IPS-NIHi11 (cell line): ENCODE results near the gene UBR4.

Source experiments
- DNase-seq: peaks from one replicate; pipeline ENCODE4 v3.0.0; 2012; ENCODE audit warnings: mixed read lengths, low spot score

Gene UBR4

DNA sequence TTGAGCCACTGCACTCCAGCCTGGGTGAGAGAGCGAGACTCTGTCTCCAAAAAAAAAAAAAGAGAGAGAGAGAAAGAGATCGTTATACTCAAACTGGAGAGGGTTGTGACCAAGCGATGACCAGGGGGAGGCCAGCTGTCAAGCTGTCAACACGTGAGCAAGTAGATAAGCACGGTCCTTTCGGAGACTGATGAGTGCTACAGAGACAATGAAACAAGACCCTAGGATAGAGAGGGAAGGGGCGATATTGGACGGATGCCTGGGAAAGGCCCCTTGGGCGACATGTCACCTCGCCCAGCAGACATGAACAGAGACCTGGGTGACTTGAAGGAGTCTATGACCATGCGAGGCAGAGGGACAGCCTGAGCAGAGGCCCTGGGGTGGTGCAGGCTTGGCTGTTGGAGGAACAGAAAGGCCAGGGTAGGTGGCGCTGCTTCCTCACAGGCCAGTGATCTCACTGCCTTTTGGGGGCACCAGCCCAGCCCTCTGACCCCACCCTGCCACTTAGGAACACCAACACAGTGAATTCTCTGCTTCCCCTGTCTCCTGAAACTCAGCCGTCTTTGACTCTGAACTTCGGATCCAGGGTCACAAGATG lies 152.8 kb downstream of the UBR4 start:
- DNase-seq, result no peak

DNA sequence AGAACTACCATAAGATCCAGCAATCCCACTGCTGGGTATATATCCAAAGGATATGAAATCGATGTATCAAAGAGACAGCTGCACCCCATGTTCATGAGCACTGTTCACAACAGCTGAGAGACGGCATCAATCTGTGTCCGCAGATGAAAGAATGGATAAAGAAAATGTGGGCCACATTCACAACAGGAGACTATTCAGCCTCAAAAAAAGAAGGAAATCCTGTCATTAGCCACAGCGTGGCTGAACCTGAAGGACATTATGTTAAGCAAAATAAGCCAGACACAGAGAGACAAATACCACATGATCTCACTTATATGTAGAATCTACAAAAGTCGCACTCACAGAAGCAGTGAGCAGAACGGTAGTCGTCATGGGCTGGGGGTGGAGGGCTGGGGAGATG lies 154.4 kb downstream of the UBR4 start:
- DNase-seq, result no peak

DNA sequence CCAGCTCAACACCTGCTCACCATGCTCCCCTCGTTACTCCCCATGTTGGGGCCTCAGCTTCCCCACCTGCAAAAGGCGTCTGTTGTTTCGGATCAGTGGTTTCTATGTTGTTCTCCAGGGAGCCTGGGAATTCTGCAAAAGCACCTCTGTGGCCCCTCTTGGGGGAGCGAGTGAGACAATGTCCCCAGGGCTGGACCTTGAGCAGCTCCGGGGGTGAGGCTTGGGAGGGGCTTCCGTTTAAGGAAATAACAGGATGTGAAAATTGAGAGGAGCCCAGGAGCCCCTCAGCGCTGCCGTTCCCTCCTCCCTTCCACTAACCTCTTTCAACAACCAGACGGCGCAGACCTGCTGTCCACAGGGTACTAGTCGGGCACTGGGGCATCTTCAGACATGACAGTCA lies 155.1 kb downstream of the UBR4 start:
- no peak for DNase-seq

DNA sequence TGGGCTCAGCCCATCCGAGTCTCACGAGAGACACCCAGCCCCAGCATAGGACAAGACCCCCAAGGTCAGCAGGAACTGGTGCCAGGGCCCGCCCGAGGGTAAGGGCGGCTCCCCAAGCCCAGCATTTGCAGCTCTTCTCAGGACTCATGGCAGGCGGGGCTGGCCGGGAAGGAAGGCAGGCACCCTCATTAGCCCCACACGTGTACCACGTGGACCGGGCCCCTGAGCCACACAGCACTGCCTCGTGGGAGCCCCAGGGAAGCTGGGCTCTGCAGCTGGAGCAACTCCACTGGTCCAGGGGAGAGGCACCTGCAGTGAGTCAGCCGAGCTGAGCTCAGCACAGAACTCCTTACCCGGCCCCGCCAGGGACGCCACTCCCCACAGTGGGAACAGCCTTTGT lies 155.8 kb downstream of the UBR4 start:
- DNase-seq, result no peak

DNA sequence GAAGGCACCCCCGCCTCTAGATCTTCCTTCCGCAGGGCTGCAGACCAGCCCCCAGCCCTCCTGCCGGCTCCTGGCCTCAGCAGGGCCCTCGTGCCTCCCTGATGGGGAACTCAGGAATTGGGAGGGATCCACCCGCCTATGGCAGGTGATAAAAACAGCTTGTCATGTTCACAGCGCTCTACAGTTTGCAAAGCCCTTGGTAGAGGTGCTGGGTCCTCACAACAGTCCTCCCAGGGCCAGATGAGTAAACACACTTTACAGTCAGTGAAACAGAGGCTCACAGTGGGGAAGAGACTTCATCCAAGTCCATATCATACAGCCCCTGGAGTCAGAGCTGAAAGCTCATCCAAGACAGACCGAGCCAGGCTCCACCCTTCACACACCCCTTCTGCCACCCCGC lies 156.6 kb downstream of the UBR4 start:
- no peak for DNase-seq

DNA sequence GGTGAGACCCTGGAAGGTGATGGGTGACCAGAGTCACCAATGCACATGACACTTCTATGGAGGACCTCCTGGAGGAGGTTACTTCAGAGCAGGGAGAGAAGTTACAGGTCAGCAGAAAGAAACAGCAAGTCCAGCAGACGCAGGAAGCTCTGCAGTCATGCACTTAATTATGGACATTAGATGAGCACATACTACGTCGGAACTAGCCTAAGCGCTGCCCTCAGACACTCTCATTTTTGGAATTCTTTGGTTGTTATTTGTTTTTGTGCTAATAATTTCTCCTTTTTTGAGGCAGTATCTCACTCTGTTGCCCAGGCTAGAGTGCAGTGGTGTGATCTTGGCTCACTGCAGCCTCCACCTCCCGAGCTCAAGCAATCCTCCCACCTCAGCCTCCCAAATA lies 160.3 kb downstream of the UBR4 start:
- no peak for DNase-seq

DNA sequence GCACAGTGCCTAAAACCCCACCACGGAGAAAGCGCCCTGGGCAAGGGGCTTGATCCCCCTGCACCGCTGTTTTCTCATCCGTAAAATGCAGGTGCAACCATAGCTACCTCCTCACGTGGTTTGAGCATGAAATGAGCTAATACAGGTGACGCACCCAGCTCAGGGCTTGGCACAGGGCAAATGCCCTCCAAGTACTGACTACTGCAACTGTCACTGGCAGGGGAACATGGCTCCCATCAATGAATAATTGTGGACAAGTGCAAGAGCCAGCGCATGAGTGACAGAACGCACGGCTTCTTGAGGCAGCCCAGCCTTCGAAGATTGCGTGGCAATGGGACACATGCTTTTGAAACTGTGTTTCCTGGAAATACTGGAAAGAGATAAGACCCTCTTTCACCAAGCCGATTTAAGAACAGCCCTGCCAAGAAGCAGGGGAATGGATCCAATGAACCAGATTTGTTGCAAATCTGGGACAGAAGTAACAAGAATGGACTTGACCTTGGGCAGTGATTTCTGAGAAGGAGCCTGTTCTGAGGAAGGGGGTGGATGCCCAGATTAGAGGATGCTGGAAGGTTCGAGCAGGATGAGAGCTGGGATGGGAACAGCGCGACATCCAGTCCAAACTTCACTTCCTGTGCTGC lies 160.8 kb downstream of the UBR4 start:
- no peak for DNase-seq

DNA sequence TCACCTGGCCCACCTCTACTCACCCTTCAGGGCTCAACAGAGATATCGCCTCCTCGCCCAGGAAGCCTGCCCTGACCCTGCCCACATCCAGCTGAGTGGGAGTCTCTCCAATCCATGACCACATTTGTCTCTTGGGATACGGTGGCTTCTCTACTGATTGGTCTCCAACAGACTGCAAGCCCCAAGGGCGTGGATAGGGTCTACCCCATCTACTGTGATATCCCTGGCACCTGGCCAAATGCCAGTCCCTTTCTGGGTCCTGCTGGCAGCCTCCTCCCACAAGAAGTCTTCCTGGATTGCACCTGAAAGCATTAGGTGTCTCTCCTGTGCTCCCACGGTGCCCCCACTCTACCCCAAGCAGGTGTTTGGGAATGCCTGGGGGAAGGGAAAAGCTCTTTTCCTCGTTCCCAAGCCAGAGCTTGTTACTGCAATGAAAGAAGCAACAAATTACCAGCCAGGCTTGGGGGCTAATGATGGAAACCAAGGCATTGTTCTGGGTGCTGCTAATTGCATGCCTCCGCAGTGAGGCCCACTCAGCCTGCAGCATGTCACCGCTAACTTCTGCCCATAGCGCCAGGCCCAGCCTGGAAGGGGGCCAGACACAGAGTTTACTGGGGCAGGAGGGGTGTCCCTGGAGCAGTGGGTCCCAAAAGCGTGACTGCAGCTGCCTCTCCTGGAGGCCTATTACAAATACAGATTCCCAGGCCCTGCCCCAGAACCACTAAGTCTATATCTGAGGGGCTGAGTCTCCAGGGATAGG lies 162.9 kb downstream of the UBR4 start:
- no peak for DNase-seq

DNA sequence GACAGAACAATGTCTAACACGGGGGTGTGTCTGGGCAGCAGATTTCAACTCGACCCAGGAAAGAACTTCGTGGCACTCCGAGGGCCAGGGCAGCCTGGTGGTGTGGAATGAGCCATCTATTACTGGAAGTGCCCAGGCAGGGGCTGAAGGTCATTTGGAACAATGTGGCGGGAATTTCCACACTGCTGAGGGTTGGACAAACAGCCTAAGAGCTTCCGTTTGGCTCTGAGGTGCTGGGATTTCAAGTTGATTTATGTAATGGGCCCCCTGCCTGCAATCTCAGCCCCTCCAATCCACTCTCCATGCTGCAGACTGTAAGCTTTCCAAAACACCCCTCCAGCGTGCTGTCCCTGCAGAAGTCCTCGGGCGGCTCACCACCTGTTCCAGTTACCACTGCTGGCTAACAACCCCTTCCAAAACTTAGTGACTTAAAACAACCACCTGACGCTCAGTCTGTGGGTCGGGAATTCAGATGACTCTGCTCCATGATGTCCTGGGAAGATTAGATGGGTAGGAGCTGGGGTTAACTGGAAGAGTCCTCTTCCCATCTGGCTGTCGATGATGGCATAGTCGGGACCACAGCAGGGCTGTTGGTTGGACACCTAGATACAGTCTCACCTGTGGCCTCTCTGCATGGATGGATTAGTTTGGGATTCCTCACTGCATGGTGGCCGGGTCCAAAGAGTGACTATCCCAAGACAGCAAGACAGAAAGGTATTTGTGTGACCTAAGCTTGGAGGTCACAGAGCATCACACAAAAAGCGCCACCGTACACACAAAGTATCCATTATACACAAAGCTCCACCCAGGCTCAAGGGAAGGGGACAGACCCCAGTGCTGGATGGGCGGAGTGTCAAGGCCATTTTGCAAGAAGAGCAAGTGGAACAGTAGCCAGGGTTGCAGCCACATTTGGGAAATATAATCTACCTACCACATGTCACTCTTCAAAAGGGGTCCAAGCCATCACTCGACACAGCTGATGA lies 163.9 kb downstream of the UBR4 start:
- DNase-seq, result no peak

DNA sequence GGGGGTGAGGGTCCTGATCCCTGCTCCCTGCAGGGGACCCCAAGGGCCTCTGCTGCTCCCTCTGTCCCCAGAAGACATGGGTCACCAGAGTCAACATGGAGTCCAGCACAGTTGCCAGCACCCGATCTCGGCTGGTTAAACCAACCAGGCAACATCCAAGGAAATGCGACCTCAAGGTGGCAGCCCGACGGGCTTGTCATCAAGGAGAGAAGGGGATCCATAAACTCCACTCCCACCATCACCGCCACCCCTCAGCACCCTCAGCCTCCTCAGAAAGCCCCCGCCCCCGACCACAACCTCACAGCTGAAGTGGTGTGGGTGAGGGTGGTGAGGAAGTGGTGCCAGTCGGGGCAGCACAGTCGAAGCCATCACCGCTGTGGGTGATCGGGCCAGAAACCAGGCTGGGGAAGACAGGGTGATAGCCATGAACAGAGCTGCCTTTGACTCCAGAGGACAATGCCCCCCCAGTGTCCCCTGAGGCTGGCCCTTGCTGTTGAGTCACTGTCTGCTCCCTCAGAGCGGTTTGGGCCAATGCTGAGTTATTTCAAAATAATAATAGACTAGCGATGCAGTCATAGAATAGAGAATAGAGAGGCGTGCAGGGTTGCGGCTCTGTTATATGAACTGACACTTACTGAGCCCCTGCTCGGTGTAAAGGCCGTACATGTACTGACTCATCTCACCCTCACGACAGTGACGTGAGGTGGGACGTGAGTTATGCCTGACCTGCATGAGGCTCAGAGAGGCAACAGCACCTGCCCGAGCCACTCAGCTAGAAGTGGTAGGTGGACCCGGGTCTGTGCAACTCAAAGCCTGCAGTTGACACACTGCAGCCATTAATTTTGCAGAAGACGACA lies 164.9 kb downstream of the UBR4 start:
- DNase-seq, result no peak

DNA sequence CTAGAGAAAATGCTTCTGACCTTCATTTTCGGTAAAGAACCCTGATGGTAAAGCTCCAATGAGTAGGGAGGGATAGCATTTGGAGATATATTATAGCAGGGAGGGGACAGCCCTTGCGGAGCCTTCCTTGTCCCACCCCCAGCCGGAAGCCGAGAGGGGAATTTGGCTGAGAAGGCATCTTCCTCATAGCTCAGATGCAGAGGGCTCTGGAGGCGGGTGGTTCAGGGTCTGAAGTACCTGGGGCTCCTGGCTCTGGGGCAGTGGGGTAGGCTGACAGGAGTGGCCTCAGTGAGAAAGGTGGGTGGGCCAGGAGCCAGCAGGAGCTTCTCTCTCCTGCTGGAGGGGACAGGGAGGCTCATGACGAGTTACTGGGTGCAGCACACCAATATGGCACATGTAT lies 165.6 kb downstream of the UBR4 start:
- no peak for DNase-seq

DNA sequence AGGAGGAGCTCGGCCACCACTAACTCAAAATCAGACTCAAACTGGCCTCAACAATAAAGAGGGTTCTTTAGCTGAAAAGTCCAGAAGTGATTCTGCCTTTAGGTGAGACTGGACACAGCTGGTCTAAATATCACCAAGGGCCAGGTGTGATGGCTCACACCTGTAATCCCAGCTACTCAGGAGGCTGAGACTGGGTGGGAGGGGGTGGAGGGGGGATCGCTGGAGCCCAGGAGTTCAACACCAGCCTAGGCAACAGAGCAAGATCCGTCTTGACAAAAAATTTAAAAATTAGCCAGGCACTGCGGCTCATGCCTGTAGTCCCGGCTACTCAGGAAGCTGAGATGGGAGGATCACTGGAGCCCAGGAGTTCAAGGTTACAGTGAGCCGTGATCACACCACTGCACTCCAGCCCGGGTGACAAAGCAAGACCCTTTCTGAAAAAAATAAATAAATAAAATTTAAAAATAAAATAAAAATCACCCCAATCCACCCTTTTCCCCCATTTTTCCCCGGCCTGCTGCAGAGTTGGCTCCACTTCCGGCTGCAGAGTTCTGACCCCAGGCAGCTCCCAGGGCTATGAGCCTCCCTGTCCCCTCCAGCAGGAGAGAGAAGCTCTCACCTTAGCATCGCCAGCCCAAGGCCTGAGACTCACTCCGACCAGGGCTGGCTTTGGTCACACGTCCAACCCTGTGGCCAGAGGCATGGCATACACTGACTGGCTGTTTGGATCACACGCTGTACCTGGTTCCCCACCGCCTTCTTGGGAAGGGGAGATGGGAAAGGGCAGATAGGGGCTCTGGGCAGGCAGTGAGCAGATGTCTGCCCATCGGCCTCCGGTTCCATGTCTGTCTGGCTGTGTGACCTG lies 166.3 kb downstream of the UBR4 start:
- no peak for DNase-seq

DNA sequence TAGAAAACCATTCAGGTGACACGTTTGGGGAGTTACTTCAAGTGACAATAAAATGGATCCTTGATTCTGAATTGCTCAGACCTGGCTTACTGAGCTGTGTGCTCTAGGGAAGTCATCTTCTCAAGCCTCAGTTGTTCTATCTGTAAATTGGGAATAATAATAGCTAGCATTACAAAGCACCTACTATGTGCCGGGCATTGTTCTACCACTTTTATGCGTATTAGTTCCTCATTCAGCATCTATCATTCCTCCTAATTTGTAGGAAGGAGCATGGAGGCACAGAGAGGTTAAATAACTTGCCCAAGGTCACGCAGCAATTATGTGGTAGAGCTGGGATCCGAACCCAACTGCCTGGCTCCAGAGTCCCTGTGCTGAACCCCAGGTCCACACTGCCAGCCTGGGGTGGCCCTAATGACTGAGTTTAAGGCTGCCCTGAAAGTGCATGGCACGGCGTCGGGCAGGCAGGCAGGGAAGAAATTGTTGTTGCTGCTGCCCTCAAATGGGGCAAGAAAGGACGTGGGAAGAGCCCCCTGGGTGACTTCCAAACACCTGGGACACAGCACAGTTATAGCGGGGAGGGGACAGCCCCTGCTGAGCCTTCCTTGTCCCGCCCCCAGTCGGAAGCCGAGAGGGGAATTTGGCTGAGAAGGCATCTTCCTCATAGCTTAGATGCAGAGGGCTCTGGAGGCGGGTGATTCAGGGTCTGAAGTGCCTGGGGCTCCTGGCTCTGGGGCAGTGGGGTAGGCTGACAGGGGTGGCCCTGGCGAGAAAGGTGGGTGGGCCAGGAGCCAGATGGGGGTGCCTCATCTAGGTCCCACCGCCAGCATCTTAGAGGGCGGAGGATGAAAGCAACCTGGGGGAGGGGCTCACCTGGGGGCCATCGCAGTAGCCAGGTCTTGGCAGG lies 167.1 kb downstream of the UBR4 start:
- peak; percentile 46 for DNase-seq

DNA sequence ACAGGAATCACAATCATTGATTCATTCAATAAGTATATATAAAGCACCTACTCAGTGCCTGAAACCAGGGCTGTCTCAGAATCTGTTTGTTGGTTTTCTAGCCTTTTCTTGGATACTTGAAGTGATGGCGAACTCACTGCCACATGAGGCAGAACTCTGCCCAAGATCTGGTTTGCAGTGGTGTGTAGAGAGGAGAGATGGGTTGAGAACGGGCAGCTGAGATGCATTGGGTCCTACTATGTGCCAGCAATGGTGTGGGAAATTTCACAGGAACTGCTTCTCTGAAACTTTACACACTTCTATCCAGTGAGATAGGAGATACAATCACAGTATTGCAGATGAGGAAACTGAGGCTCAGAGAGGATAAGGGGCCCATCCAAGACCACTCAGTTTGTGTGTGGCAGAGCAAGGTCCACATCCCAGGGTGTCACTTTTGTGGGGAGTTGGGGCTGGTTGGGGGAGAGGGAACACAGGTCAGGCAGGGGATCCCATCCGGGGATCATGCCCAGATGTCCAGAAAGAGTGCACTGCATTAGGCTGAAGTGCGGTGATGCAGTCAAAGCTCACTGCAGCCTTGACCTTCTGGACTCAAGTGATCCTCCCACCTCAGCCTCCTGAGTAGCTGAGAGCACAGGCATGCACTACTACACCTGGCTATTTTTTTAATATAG lies 169.9 kb downstream of the UBR4 start:
- no peak for DNase-seq

DNA sequence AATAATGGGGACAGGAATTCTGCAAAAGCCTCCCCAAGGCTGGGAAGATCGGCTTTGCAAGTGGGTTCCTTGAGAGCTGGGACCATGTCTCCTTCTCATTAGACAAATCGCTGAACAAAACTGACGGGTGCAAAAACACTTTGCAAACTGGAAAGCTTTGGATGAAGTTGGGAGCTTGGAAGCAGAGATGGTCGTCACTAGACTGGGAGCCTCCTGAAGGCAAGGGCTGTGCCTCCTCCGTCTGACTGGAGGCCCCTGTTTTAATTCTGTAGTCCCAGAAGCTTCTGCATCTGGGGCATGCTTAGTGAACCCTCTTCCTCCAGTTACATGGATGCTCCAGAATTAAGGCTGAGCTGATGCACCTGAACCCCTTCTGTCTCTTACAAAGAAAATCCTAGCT lies 171.3 kb downstream of the UBR4 start:
- DNase-seq, result no peak

DNA sequence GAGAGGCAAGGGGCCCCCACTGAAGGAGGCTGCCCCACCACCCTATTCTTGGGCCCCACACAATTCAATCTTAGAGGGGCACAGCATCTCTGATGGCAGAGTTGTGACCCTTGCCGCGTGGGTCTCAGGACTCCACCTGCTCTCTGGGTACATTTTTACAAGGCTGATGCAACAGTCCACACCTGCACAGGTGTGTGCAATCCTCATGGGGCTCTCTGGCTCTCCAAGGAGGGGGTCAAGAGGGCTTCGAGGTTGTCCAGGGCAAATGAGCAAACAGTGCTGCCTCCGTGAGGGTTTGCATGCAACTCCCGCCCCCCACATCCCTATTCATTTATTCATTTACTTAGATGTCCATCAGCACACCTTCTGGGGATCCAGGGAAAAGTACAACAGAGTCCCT lies 172.0 kb downstream of the UBR4 start:
- peak; percentile 3 for DNase-seq

DNA sequence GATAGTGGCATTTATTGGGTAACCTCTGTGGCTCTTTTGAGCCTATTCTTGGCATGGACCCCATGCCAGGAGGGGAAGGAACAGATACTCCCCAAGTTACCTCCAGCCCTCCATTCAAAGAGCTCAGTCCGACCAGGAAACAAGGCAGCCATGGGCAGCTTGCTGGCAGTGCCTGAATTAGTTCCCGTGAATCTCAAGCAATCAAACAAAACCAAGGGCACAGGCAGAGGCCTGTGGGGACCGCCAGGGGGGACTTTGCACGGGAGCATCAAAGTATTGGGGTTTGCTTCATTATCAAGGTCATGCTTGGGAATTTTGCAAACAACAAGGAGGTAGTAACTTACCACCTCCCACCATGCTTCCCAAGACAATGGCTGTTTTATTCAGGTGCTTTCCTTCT lies 172.4 kb downstream of the UBR4 start:
- DNase-seq, result peak; percentile 3

DNA sequence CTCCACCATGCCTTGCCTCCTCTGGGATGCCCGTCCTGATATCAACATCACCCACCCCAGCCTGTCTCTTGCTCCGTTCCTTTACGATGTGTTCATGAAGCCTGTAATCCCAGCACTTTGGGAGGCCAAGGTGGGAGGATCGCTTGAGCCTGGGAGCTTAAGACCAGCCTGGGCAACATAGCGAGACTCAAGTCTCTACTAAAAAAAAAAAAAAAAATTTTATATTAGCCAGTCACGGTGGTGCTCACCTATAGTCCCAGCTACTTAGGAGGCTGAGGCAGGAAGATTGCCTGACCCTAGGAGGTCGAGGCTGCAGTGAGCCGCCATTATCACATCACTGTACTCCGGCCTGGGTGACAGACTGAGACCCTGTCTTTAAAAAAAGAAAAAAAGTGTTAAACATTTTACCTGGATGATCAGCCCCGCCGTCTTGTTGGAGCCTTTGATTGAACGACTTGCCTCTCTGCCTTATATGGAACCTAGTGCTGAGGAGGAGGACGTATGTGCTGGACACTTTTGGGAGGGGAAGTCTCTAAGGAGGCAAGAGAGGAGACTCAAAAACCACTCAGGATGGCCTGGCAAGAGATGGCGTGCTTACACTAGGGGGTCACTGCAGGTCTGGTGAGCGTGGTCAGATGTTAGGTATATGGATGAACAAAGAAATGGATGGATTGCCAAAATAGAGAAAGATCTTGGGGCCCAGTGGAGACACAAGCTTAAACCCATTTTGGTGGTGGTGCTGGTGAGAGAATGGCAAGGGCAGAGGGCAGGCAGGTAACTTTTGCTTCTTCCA lies 173.1 kb downstream of the UBR4 start:
- no peak for DNase-seq
